H1 (cell line): ENCODE data around the gene ZNF148. TPM values are rescaled to one million over a fixed set of nuclear protein-coding genes. Genes with fewer than 3 reads are reported as not detected.

Experiments used
- polyA plus RNA-seq, 7 experiments: library from polyadenylated mRNA; depleted of rRNA in 3 of 7; stranded (reverse) in 5 of 7; unstranded in 2 of 7; fragments of >200 nt in 5 of 7; fragments of 200-250 nt in 2 of 7; gene quantifications; 1 replicate in 5 of 7; 2 replicates in 1 of 7; 4 replicates in 1 of 7; pipeline versions ENCODE4 v1.2.1 to v1.2.3, GENCODE V29; 2011 to 2013; ENCODE audit warnings: missing spikeins in 2 of 7, mixed read lengths in 2 of 7
- small RNA-seq: library from polyadenylated mRNA; stranded (forward); fragments of <200 nt; extraction: miRNeasy Mini kit (QIAGEN cat#:217004); gene quantifications from one replicate; pipeline ENCODE3, GENCODE V24; 2013; ENCODE audit not compliant: insufficient read depth
- total RNA-seq: library from RNA; stranded (reverse); fragmentation: NEBNext Ultra II Directional; extraction: Animal tissue kit (Norgen Biotek cat#: 25700); gene quantifications from 2 replicates; pipeline ENCODE4 v1.2.1, GENCODE V29; 2021

ZNF148 gene
- total and polyA plus RNA-seq, 2 of the 8 experiments (the other 6 are each of a cell fraction or from before 2014, with no cell fraction given): 3.7 to 22.6 TPM

Small RNAs within 50 kb of the gene (small RNA-seq; reads per million reads assigned to genes)
- not detected for gene RNU6-232P

Other genes starting within 250 kb of the ZNF148 start
- 12.0 and 13.7 TPM in 2 replicates for gene SLC12A8, start 162.6 kb downstream of the ZNF148 start, total RNA-seq
- 14.4 and 16.9 TPM in 2 replicates for gene SLC12A8, start 162.6 kb downstream of the ZNF148 start, polyA plus RNA-seq (2011; rRNA removed)
- gene SNX4, start 144.9 kb upstream of the ZNF148 start, total RNA-seq: 21.7 and 23.1 TPM in 2 replicates
- gene SNX4, start 144.9 kb upstream of the ZNF148 start, polyA plus RNA-seq (2011; rRNA removed): 3.1 and 7.2 TPM in 2 replicates
- gene OSBPL11, start 220.2 kb upstream of the ZNF148 start, total RNA-seq: 20.8 and 21.8 TPM in 2 replicates
- gene OSBPL11, start 220.2 kb upstream of the ZNF148 start, polyA plus RNA-seq (2011; rRNA removed): 2.9 and 5.7 TPM in 2 replicates